Measurements from ENCODE around the gene ERVK3-1. TPM values are rescaled to one million over a fixed set of nuclear protein-coding genes. Genes with fewer than 3 reads are reported as not detected.

ERVK3-1 gene
- total RNA-seq, 1 donor from 2014 or later: 80.7 TPM

DNA sequence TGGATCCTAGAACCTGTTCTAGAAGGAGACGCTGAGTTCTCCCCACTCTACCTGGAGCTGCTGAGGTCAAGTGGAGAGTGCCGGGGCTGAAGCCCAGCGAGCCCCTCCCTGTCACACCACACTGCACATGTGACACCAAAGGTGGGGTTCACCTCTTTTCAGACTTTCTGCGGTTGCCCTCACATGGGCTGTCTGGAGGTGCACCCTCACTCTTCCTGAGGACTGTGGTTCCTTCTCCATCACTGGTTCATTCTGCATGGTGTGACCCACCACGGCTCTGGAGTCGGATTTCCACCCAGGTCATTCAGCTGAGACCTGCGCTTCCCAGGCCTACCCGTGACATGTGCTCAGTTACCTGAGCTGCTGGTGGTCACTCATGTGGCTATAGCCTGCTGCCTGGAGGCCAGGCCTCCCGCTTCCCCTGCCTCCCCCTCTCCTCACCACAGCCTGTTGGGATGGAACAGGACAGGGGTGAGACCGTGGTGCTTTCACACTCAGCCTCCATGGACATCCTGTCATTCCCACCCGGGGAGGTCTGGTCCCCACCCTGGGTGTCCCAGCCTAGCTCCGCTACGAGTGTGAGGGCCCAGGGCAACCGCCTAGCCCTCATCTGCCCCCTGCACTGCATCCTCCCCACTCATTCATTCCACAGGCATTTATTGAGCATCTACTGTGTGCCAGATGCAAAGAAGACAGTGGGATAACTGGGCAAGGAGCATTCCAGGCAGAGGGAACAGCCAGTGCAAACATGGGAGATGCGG, 48.7 kb downstream of the ERVK3-1 start:
- Mint-ChIP-seq H3K36me3 (ENCODE audit: low read depth) (peaks cover 6% of the 10 kb centered on the region), H3K4me1 (peaks cover 8% of the 10 kb centered on the region), H3K27me3 (no peaks in the 10 kb centered on the region), H3K4me3 (no peak overlapping the region), H3K9me3 (no peaks in the 10 kb centered on the region), H3K27ac (no peak overlapping the region)
- intact Hi-C loops (cut with micrococcal nuclease): no loop called here
- DNase-seq: no peak

DNA sequence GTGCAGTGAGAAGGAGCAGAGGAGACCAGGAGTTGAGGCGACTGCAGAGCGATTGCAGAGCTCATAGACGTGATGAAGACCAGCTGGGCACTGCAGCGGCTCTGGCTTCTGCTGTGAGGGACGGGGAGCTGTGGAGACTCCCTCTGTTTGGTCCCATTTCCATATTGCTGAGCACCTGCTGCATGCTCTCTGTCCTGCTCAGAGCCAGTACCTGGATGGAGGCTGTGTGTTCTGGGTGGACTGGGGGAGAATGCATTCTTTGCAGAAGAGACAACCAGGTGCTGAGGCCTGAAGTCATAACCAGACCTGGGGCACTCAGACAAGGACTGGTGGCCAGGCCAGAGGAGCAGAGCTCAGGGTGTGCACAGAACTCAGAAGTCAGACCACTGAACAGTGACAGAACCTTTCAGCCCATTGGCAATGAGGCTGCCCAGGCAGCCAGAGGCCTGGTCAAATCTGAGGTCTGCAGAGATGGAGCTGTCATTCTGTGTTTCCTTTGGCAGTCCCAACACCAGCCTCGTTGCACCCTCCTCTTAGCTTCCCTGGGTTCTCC, 49.4 kb downstream of the ERVK3-1 start:
- Mint-ChIP-seq H3K27me3 (no peaks in the 10 kb centered on the region), H3K4me1 (peaks cover 6% of the 10 kb centered on the region), H3K4me3 (no peak overlapping the region), H3K9me3 (no peaks in the 10 kb centered on the region), H3K27ac (no peak overlapping the region), H3K36me3 (ENCODE audit: low read depth) (peaks cover 4% of the 10 kb centered on the region)
- no peak for DNase-seq
- intact Hi-C loops (cut with micrococcal nuclease): no loop called here

DNA sequence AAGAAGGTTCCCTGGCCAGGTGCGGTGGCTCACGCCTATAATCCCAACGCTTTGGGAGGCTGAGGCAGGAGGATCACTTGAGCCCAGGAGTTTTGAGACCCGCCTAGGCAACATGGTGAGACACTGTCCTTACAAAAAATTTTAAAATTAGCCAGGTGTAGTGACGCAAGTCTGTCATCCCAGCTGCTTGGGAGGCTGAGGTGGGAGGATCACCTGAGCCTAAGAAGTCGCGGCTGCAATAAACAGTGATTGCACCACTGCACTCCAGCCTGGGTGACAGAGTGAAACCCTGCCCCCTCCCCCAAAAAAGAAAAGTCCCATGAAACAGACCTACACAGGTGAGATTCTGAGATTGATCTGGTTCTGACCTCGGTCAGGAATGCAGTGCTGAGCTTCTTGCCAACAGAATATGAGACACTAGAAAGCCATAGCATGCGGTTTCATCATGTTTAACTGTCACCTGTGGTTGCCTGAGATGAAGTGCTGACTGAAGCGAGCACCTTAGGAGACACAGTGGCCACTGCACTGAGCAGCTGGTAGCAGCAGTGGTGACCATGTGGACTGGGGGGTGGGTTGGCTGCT, 50.1 kb downstream of the ERVK3-1 start:
- H3K27me3 Mint-ChIP-seq: no peaks in the 10 kb centered on the region
- no peak overlapping the region for H3K4me3 Mint-ChIP-seq
- H3K9me3 Mint-ChIP-seq: no peaks in the 10 kb centered on the region
- no peak for DNase-seq
- intact Hi-C loops (cut with micrococcal nuclease): no loop called here
- peaks cover 2% of the 10 kb centered on the region for H3K36me3 Mint-ChIP-seq (ENCODE audit: low read depth)
- no peak overlapping the region for H3K27ac Mint-ChIP-seq
- H3K4me1 Mint-ChIP-seq: peaks cover 4% of the 10 kb centered on the region

DNA sequence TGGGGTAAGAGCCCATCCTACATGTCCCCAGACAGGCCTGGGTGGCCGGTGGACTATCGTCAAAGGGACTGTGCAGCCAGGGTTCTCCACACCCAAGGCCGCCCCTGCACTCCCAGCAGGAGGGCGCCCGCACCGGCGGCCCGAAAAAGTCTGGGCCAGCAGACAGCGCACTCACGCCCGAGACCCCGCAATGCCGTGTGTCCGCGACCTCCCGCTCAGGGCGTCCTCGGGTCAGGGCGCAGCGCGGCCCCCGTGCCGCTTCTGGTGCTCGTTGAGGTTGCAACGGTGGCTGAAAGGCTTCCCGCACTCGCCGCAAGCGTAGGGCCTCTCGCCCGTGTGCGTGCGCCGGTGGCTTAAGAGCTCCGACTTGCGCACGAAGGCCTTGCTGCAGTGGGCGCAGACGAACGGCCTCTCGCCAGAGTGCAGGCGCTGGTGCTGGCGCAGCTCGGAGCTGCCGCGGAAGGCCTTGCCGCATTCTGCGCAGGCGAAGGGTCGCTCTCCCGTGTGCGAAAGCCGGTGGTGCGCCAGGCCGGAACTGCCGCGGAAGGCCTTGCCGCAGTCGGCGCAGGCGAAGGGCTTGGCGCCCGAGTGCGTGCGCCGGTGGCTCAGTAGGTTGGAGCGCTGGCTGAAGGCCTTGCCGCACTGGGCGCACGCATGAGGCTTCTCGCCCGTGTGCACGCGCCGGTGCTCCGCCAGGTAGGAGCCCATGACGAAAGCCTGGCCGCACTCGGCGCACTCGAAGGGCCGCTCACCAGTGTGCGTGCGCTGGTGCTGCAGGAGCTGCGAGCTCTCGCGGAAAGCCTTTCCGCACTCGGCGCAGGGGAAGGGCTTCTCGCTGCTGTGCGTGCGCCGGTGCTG, 51.0 kb downstream of the ERVK3-1 start:
- Mint-ChIP-seq H3K4me1 (peaks cover 4% of the 10 kb centered on the region), H3K27me3 (no peaks in the 10 kb centered on the region), H3K9me3 (no peaks in the 10 kb centered on the region), H3K4me3 (peak overlapping the region; percentile 55), H3K36me3 (ENCODE audit: low read depth) (peaks cover under 1% of the 10 kb centered on the region), H3K27ac (no peak overlapping the region)
- peak; percentile 83 for DNase-seq
- intact Hi-C loops (cut with micrococcal nuclease): no loop called here

DNA sequence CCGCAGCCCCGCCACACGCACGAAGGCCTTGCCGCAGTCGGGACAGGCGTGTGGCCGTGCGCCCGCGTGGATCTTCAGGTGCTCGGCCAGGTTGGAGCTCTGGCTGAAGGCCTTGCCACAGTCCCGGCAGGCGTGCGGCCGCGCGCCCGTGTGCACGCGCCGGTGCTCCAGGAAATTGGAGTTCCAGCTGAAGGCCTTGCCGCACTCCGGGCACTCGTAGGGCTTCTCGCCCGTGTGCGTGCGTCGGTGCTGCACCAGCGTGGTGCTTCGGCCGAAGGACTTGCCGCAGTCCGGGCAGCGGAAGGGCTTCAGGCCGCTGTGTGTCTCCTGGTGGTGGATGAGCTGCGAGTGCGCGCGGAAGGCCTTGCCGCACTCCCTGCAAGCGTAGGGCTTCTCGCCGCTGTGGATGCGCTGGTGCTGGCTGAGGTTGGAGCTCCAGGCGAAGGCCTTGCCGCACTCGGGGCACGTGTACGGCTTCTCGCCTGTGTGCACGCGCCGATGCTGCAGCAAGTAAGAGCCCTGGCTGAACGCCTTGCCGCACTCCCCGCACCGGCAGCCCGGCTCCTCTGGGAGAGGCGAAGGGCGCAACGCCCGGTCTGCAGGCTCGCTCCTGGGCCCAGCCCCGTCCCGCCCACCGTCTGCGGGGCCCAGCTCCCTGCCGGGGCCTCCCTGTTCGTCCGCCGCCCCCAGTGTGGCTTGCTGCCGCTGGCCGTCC, 51.7 kb downstream of the ERVK3-1 start:
- Mint-ChIP-seq H3K4me3 (peak overlapping the region; percentile 55), H3K9me3 (no peaks in the 10 kb centered on the region), H3K27ac (no peak overlapping the region), H3K4me1 (peaks cover 6% of the 10 kb centered on the region), H3K27me3 (no peaks in the 10 kb centered on the region), H3K36me3 (ENCODE audit: low read depth) (peaks cover 2% of the 10 kb centered on the region)
- intact Hi-C loops (cut with micrococcal nuclease): no loop called here
- no peak for DNase-seq

DNA sequence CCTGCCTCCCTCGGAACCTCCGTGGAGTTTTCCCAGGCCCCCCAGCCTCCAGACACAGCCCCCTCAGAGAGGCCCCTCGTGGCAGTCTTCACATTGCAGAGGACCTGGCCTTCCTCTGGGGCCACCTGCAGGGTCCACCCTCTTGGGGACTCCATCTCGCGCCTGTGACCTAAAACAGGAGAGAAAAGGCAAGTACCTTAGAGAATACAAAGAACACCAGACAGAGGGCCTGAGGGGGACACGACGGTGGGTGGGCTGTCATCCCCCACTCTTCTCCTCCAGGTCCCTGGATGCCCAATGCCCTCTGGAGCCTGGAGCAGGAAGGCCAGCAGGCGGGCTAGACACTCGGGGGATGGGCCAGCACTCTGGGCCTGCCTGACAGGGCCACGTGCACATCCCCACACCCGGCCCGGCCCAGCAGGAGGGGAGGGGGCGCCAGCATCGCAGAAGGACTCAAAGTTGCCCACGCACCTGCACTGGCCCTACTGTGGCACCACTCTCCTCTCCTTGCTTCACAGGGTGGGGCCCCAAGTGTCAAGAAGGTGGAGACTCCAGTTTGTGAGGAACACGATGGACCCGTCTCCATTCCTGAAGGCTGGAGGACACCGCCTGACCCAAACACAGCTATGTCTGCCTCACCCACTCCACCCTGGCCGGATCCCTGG, 52.4 kb downstream of the ERVK3-1 start:
- no peak for DNase-seq
- Mint-ChIP-seq H3K4me3 (no peak overlapping the region), H3K27ac (no peak overlapping the region), H3K4me1 (peaks cover 10% of the 10 kb centered on the region), H3K9me3 (no peaks in the 10 kb centered on the region), H3K36me3 (ENCODE audit: low read depth) (peaks cover 5% of the 10 kb centered on the region), H3K27me3 (no peaks in the 10 kb centered on the region)
- intact Hi-C loops (cut with micrococcal nuclease): no loop called here

DNA sequence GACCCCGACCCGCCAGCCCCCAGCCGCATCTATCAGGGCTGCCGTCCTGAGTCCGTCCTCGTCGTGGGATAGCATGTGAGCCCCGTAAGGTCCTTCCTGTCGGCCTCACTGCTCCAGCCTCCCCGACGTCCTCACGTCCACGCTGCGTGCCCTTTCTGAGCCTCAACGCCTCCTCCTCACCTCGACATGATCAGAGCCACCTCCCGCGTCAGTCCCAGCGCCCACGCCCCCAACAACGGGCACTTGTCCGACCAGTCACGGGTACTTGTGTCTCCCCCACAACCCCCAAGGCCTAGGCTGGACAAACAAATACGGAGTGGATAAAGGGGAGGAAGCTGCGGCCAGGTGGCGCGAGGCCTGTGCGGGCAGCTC, 56.7 kb downstream of the ERVK3-1 start:
- Mint-ChIP-seq H3K36me3 (ENCODE audit: low read depth) (peaks cover 5% of the 10 kb centered on the region), H3K4me3 (peak overlapping the region; percentile 95), H3K4me1 (peaks cover 9% of the 10 kb centered on the region), H3K9me3 (no peaks in the 10 kb centered on the region), H3K27ac (peak overlapping the region; percentile 97), H3K27me3 (no peaks in the 10 kb centered on the region)
- peak; percentile 81 for DNase-seq
- intact Hi-C loops (cut with micrococcal nuclease): loop anchor here (1.0 kb wide), 5 partner anchors 15 to 39 kb away; partner anchors contain the start of genes RPS5 and ZNF837

DNA sequence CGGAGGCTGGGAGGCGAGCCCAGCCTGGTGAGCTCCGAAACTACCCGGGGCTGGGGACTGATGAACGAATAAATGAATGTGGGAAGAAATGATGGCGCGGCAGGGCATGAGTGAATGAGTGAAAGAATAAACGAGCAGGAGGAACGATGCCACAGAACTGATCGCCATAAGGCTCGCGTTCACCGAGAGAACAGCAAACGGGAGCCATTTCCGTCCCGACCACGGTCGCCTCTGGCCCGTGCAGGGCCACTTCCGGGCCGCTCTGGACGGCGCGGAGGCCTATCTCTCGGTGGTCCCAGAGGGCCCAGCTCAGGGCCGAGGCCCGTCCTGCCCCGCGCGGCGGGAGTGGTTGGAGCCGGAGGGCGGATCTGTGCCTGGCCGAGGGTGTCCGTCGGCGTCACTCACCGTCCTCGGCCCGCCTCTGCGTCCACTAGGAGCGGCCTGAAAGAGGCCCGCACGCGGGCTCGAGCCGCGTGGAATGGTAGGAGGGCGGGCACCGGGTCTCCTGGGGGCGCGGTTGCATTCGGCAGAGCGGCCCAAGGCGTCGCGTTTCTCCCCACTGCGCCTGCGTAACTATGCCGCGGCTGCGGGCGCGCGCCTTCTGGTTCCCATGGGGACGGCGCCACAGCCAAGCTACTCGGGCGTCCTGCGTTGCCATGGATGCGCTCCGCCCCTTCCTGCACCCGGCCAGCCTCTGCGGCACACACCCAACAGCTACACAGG, 57.3 kb downstream of the ERVK3-1 start, which contains the start of gene ZNF497:
Gene ZNF497 (minus strand): TSS at position 480 of the 723 bp plus-strand sequence. CDS start 5,116 bp downstream, outside the sequence.
- no peaks in the 10 kb centered on the region for H3K9me3 Mint-ChIP-seq
- DNase-seq: peak; percentile 99
- peak within 1 kb of the TSS; percentile 95 for H3K4me3 Mint-ChIP-seq
- H3K27ac Mint-ChIP-seq: peak within 1 kb of the TSS; percentile 97
- H3K27me3 Mint-ChIP-seq: no peaks in the 10 kb centered on the region
- peaks cover 5% of the 10 kb centered on the region for H3K36me3 Mint-ChIP-seq (ENCODE audit: low read depth)
- intact Hi-C loops (cut with micrococcal nuclease): loop anchor here (1.0 kb wide), 5 partner anchors 15 to 39 kb away; partner anchors contain the start of genes RPS5 and ZNF837
- peaks cover 9% of the 10 kb centered on the region for H3K4me1 Mint-ChIP-seq

DNA sequence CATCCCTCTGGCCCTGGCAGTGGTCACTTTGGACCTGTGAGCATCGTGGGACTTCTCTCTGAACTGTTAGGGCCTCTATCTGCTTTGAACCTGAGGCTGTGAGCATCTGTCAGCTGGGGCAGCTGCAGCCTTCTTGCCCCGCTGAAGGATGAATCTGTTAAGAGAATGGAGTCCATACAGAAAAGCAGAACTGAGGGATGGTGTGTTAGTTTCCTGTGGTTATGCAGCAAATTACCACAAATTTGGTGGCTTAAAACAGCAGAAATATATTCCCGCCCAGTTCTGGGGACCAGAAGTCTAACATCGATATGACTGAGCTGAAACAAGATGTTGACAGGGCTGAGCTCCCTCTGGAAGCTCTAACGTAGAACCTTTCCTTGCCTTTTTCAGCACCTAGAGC, 59.0 kb downstream of the ERVK3-1 start:
- peaks cover 9% of the 10 kb centered on the region for H3K4me1 Mint-ChIP-seq
- no peak overlapping the region for H3K27ac Mint-ChIP-seq
- peak overlapping the region; percentile 45 for H3K4me3 Mint-ChIP-seq
- no peaks in the 10 kb centered on the region for H3K27me3 Mint-ChIP-seq
- no peak for DNase-seq
- intact Hi-C loops (cut with micrococcal nuclease): no loop called here
- H3K36me3 Mint-ChIP-seq (ENCODE audit: low read depth): peaks cover 5% of the 10 kb centered on the region
- no peaks in the 10 kb centered on the region for H3K9me3 Mint-ChIP-seq

Other genes starting within 250 kb of the ERVK3-1 start
- 0.05 TPM in 1 of 2 replicates, not detected in the other for gene ZNF135, start 246.1 kb upstream of the ERVK3-1 start, total RNA-seq
- gene ZSCAN18, start 207.1 kb upstream of the ERVK3-1 start, total RNA-seq: 4.8 and 5.3 TPM in 2 replicates
- gene ZNF329, start 154.6 kb upstream of the ERVK3-1 start, total RNA-seq: 1.4 and 2.1 TPM in 2 replicates
- 19.4 and 19.8 TPM in 2 replicates for gene ZNF274, start 122.3 kb upstream of the ERVK3-1 start, total RNA-seq
- 52.9 and 55.5 TPM in 2 replicates for gene ZNF544, start 76.5 kb upstream of the ERVK3-1 start, total RNA-seq
- gene ZNF8, start 26.4 kb upstream of the ERVK3-1 start, total RNA-seq: 4.8 and 5.1 TPM in 2 replicates
- gene ZSCAN22, start 21.6 kb downstream of the ERVK3-1 start, total RNA-seq: 4.2 and 4.6 TPM in 2 replicates
- 7.6 and 7.7 TPM in 2 replicates for gene A1BG, start 48.1 kb downstream of the ERVK3-1 start, total RNA-seq
- gene ZNF497, start 57.4 kb downstream of the ERVK3-1 start, total RNA-seq: 0.79 and 1.1 TPM in 2 replicates
- 0.89 and 1.1 TPM in 2 replicates for gene ZNF837, start 75.7 kb downstream of the ERVK3-1 start, total RNA-seq
- 1,286 and 1,288 TPM in 2 replicates for gene RPS5, start 81.9 kb downstream of the ERVK3-1 start, total RNA-seq
- gene RNF225, start 90.3 kb downstream of the ERVK3-1 start, total RNA-seq: 0.54 and 1.1 TPM in 2 replicates
- 17.4 and 17.7 TPM in 2 replicates for gene ZNF584, start 103.3 kb downstream of the ERVK3-1 start, total RNA-seq
- gene ZNF132, start 134.8 kb downstream of the ERVK3-1 start, total RNA-seq: 3.6 and 3.8 TPM in 2 replicates
- gene ZNF324B, start 146.2 kb downstream of the ERVK3-1 start, total RNA-seq: 14.4 and 15.2 TPM in 2 replicates
- gene ZNF324, start 161.7 kb downstream of the ERVK3-1 start, total RNA-seq: 13.6 and 14.7 TPM in 2 replicates
- gene ZNF446, start 171.0 kb downstream of the ERVK3-1 start, total RNA-seq: 6.3 and 6.8 TPM in 2 replicates
- 24.6 and 27.0 TPM in 2 replicates for gene SLC27A5, start 206.6 kb downstream of the ERVK3-1 start, total RNA-seq
- gene ZBTB45, start 214.4 kb downstream of the ERVK3-1 start, total RNA-seq: 16.8 and 17.5 TPM in 2 replicates
- gene TRIM28, start 238.7 kb downstream of the ERVK3-1 start, total RNA-seq: 689 and 698 TPM in 2 replicates
- 108 and 114 TPM in 2 replicates for gene CHMP2A, start 249.7 kb downstream of the ERVK3-1 start, total RNA-seq

All from activated CD4-positive, alpha-beta T cell treated with anti-CD3 and anti-CD28 coated beads, Interleukin-2, amount 10 ng/mL, durations not matched to agents 24 days and 14 days (primary cell).